Neural cell (in vitro differentiated cells): ENCODE measurements around the gene CD300A. TPM values are rescaled to one million over a fixed set of nuclear protein-coding genes. Genes with fewer than 3 reads are reported as not detected.

Experiments used
- H2AFZ ChIP-seq: fragments of 200-600, 300-800 bp; sonication (generic), shearing (Covaris generic); 2 replicates; pipeline ENCODE4 v1.6.0; 2014; ENCODE audit warnings: low read depth, mild to moderate bottlenecking, antibody characterized with exemption, low read length, moderate library complexity
- H3F3A ChIP-seq: fragments of 200-600 bp; shearing (Covaris generic); 2 replicates; pipeline ENCODE4 v1.6.1; 2016; ENCODE audit warnings: mild to moderate bottlenecking, moderate library complexity, mixed read lengths, antibody characterized with exemption, low read length; ENCODE audit not compliant: insufficient read depth, poor library complexity, severe bottlenecking
- H3K27ac ChIP-seq: fragments of 200-600, 300-800 bp; sonication (generic), shearing (Covaris generic); 2 replicates; pipeline ENCODE4 v1.5.1; 2014; ENCODE audit warnings: mild to moderate bottlenecking, low read length, moderate library complexity
- H3K27me3 ChIP-seq: fragments of 300-800, 200-600 bp; sonication (generic), shearing (Covaris generic); 2 replicates; pipeline ENCODE4 v1.6.0; 2014; ENCODE audit warnings: mild to moderate bottlenecking, low read depth, low read length, moderate library complexity; ENCODE audit not compliant: insufficient read depth
- H3K36me3 ChIP-seq: fragments of 300-800, 200-600 bp; sonication (generic), shearing (Covaris generic); 2 replicates; pipeline ENCODE4 v1.5.1; 2014; ENCODE audit warnings: mild to moderate bottlenecking, antibody characterized with exemption, low read length, moderate library complexity; ENCODE audit not compliant: insufficient read depth
- H3K4me2 ChIP-seq: fragments of 300-800, 200-600 bp; sonication (generic), shearing (Covaris generic); 2 replicates; pipeline ENCODE4 v1.6.0; 2014; ENCODE audit warnings: mild to moderate bottlenecking, low read length
- H3K4me3 ChIP-seq: fragments of 300-800, 200-600 bp; sonication (generic), shearing (Covaris generic); 2 replicates; pipeline ENCODE4 v1.5.1; 2014; ENCODE audit warnings: mild to moderate bottlenecking, low read length, moderate library complexity
- H3K79me2 ChIP-seq: fragments of 200-600 bp; shearing (Covaris generic); replicated peaks from 2 replicates; pipeline ENCODE4 v1.6.0; 2014; ENCODE audit warnings: mild to moderate bottlenecking, low read length, moderate library complexity; ENCODE audit not compliant: insufficient read depth
- H3K9ac ChIP-seq: fragments of 300-800, 200-600 bp; sonication (generic), shearing (Covaris generic); 2 replicates; pipeline ENCODE4 v1.6.1; 2016; ENCODE audit warnings: mild to moderate bottlenecking, low read length, mixed read lengths
- H3K9me2 ChIP-seq: fragments of 200-600 bp; shearing (Covaris generic); 2 replicates; pipeline ENCODE4 v1.6.1; 2016; ENCODE audit warnings: mild to moderate bottlenecking, low read length, mixed read lengths; ENCODE audit not compliant: insufficient read depth
- H3K9me3 ChIP-seq: fragments of 200-600, 300-800 bp; sonication (generic), shearing (Covaris generic); 2 replicates; pipeline ENCODE4 v1.6.1; 2016; ENCODE audit warnings: mild to moderate bottlenecking, mixed run types, low read length, moderate library complexity, mixed read lengths
- H4K20me1 ChIP-seq: fragments of 200-600 bp; shearing (Covaris generic); 2 replicates; pipeline ENCODE4 v1.6.1; 2016; ENCODE audit warnings: mild to moderate bottlenecking, mixed run types; ENCODE audit not compliant: insufficient read depth
- EP300 ChIP-seq: fragments of 450-650 bp; conservative IDR thresholded peaks from 2 replicates; pipeline ENCODE4 v1.6.1; 2014; ENCODE audit warnings: antibody characterized with exemption, mild to moderate bottlenecking, moderate library complexity; ENCODE audit not compliant: poor library complexity, severe bottlenecking
- EZH2 ChIP-seq: fragments of 200-600, 300-800 bp; shearing (Covaris generic), sonication (generic); IDR thresholded peaks from 2 replicates; pipeline ENCODE4 v1.6.1; 2014; ENCODE audit warnings: antibody characterized with exemption, low read length, borderline replicate concordance, mild to moderate bottlenecking; ENCODE audit not compliant: insufficient read depth, poor library complexity, severe bottlenecking
- MXI1 ChIP-seq: fragments of 450-650 bp; conservative IDR thresholded peaks from 2 replicates; pipeline ENCODE4 v1.6.1; 2014; ENCODE audit warnings: antibody characterized with exemption, mild to moderate bottlenecking; ENCODE audit not compliant: poor library complexity, severe bottlenecking
- POLR2AphosphoS5 ChIP-seq: IDR thresholded peaks from 2 replicates; pipeline ENCODE4 v1.6.1; 2012
- RAD21 ChIP-seq: fragments of 450-650 bp; conservative IDR thresholded peaks from 2 replicates; pipeline ENCODE4 v1.6.1; 2014; ENCODE audit warnings: antibody characterized with exemption, mild to moderate bottlenecking, moderate library complexity
- SMC3 ChIP-seq: fragments of 450-650 bp; conservative IDR thresholded peaks from 2 replicates; pipeline ENCODE4 v1.6.1; 2014; ENCODE audit warnings: antibody characterized with exemption, mild to moderate bottlenecking, moderate library complexity; ENCODE audit not compliant: poor library complexity
- TAF1 ChIP-seq: IDR thresholded peaks from 2 replicates; pipeline ENCODE4 v1.6.1; 2012; ENCODE audit warnings: low read depth
- polyA plus RNA-seq: library from polyadenylated mRNA; depleted of rRNA; stranded (reverse); fragments of >200 nt; gene quantifications from 2 replicates; pipeline ENCODE4 v1.2.3, GENCODE V29; 2014
- TF ChIP-seq, protein P1 (sequence below): IDR thresholded peaks from 2 replicates; pipeline ENCODE4 v1.6.1; 2012; ENCODE audit warnings: borderline replicate concordance
- TF ChIP-seq, protein P2 (sequence below): fragments of 450-650 bp; IDR thresholded peaks from 2 replicates; pipeline ENCODE4 v1.5.1; 2014; ENCODE audit warnings: antibody characterized with exemption, mild to moderate bottlenecking, moderate library complexity; ENCODE audit not compliant: poor library complexity, severe bottlenecking

Gene CD300A
- polyA plus RNA-seq, 1 donor from 2014 or later = 0.35 TPM

DNA sequence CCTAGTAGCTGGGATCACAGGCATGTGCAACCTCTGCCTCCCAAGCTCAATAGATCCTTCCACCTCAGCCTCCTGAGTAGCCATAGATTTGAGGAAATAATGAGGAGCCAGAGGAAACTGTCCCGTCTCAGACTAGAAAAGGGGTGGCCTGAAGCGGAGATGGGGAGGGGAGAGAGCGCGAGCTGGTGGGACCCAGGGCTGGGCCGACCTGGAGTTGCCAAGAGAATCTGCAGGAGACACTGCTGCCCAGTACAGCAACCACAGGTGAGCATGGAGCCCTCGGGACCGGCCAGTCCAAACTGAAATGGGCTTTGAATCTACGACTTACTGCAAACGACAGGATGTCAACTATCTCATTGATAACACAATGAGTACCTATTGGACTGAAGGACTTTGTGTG, 24.3 kb downstream of the CD300A start:
- H3K9me3 ChIP-seq = no peaks in the 10 kb centered on the region
- no peaks in the 10 kb centered on the region for H3K27me3 ChIP-seq
- no peaks in the 10 kb centered on the region for H3F3A ChIP-seq
- no peak overlapping the region for H2AFZ ChIP-seq
- H3K9me2 ChIP-seq = no peaks in the 10 kb centered on the region
- H3K79me2 ChIP-seq = no peaks in the 10 kb centered on the region
- TF ChIP-seq POLR2AphosphoS5 = no peak
- TF ChIP-seq EP300 = no peak
- TF ChIP-seq TAF1 = no peak
- TF ChIP-seq, protein P1, sequence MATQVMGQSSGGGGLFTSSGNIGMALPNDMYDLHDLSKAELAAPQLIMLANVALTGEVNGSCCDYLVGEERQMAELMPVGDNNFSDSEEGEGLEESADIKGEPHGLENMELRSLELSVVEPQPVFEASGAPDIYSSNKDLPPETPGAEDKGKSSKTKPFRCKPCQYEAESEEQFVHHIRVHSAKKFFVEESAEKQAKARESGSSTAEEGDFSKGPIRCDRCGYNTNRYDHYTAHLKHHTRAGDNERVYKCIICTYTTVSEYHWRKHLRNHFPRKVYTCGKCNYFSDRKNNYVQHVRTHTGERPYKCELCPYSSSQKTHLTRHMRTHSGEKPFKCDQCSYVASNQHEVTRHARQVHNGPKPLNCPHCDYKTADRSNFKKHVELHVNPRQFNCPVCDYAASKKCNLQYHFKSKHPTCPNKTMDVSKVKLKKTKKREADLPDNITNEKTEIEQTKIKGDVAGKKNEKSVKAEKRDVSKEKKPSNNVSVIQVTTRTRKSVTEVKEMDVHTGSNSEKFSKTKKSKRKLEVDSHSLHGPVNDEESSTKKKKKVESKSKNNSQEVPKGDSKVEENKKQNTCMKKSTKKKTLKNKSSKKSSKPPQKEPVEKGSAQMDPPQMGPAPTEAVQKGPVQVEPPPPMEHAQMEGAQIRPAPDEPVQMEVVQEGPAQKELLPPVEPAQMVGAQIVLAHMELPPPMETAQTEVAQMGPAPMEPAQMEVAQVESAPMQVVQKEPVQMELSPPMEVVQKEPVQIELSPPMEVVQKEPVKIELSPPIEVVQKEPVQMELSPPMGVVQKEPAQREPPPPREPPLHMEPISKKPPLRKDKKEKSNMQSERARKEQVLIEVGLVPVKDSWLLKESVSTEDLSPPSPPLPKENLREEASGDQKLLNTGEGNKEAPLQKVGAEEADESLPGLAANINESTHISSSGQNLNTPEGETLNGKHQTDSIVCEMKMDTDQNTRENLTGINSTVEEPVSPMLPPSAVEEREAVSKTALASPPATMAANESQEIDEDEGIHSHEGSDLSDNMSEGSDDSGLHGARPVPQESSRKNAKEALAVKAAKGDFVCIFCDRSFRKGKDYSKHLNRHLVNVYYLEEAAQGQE = no peak
- TF ChIP-seq SMC3 = no peak
- TF ChIP-seq RAD21 = no peak
- no peak for TF ChIP-seq MXI1
- TF ChIP-seq EZH2 = no peak
- TF ChIP-seq, protein P2, sequence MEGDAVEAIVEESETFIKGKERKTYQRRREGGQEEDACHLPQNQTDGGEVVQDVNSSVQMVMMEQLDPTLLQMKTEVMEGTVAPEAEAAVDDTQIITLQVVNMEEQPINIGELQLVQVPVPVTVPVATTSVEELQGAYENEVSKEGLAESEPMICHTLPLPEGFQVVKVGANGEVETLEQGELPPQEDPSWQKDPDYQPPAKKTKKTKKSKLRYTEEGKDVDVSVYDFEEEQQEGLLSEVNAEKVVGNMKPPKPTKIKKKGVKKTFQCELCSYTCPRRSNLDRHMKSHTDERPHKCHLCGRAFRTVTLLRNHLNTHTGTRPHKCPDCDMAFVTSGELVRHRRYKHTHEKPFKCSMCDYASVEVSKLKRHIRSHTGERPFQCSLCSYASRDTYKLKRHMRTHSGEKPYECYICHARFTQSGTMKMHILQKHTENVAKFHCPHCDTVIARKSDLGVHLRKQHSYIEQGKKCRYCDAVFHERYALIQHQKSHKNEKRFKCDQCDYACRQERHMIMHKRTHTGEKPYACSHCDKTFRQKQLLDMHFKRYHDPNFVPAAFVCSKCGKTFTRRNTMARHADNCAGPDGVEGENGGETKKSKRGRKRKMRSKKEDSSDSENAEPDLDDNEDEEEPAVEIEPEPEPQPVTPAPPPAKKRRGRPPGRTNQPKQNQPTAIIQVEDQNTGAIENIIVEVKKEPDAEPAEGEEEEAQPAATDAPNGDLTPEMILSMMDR = no peak
- H3K36me3 ChIP-seq = no peaks in the 10 kb centered on the region
- H4K20me1 ChIP-seq = no peaks in the 10 kb centered on the region
- no peak overlapping the region for H3K4me2 ChIP-seq
- H3K27ac ChIP-seq = no peak overlapping the region
- no peak overlapping the region for H3K4me3 ChIP-seq
- no peak overlapping the region for H3K9ac ChIP-seq

DNA sequence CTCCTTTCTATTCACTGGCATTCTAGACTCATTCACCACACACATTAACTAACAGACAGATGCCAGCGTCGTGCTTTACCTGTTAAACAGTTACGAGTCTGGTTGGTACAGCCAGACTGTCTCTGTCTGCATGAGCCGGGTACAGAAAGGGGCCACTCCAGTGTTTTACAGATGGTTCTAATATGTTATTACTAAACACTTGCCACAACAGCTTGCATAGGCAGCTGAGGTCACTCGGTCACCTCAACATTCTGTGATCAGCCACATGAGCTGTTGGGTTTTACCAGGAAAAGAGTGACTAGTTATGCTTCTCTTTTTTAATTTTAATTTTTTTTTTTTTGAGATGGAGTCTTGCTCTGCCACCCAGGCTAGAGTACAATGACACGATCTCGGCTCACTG, 25.2 kb downstream of the CD300A start:
- no peak overlapping the region for H3K4me2 ChIP-seq

DNA sequence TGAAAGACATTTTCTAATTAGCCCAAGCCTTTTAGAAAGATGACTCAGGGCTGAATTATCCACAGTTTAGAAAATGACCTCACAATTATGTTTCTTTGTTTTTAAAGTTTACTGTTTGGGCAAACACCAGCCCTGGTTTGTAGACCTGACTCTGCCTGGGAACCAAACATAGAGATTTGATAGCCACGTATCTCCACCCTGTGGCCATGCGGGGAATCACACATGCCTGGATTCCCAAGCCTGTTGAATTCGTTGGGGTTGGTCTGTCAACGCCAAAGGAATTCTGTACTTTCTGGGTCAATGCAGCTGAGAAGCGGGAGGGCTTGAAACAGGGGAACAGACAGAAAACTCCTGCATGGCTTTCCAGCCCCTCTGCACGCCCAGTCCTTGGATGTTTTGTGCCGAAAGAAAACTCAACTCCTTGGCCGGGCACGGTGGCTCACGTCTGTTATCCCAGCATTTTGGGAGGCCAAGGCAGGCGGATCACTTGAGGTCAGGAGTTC, 26.9 kb downstream of the CD300A start:
- Histone ChIP-seq H3K9me2 (no peaks in the 10 kb centered on the region), H3F3A (no peaks in the 10 kb centered on the region), H3K4me3 (no peak overlapping the region), H3K27ac (no peak overlapping the region), H3K4me2 (no peak overlapping the region), H4K20me1 (no peaks in the 10 kb centered on the region), H3K79me2 (no peaks in the 10 kb centered on the region), H3K9me3 (no peaks in the 10 kb centered on the region), H3K36me3 (no peaks in the 10 kb centered on the region), H3K9ac (no peak overlapping the region), H3K27me3 (no peaks in the 10 kb centered on the region), H2AFZ (no peak overlapping the region)
- TF ChIP-seq EZH2 (no peak), SMC3 (peak; percentile 86), RAD21 (peak; percentile 85)
- TF ChIP-seq, protein P2 = peak; percentile 87

More for the DNA sequence above, 25.2 kb downstream of the CD300A start:
- Histone ChIP-seq H3K36me3 (no peaks in the 10 kb centered on the region), H3K9me3 (no peaks in the 10 kb centered on the region), H3K9ac (no peak overlapping the region), H4K20me1 (no peaks in the 10 kb centered on the region), H2AFZ (no peak overlapping the region), H3F3A (no peaks in the 10 kb centered on the region), H3K4me3 (no peak overlapping the region), H3K79me2 (no peaks in the 10 kb centered on the region), H3K27ac (no peak overlapping the region), H3K27me3 (no peaks in the 10 kb centered on the region), H3K9me2 (no peaks in the 10 kb centered on the region)
- TF ChIP-seq RAD21 = no peak
